Left ventricle myocardium inferior (tissue), 1 donor: ENCODE results near the gene CDYL. TPM values are rescaled to one million over a fixed set of nuclear protein-coding genes. Genes with fewer than 3 reads are reported as not detected.

Experiments used
- DNase-seq: peaks from one replicate; pipeline ENCODE4 v3.0.0-alpha.2; 2020
- H3K27ac ChIP-seq: fragments of 200-600 bp; replicated peaks from 2 replicates; pipeline ENCODE4 v1.8.0; 2021
- H3K27me3 ChIP-seq: fragments of 200-600 bp; 2 replicates; pipeline ENCODE4 v1.8.0; 2021; ENCODE audit warnings: low read depth
- H3K36me3 ChIP-seq: fragments of 200-600 bp; 2 replicates; pipeline ENCODE4 v1.8.0; 2021
- H3K4me1 ChIP-seq: fragments of 200-600 bp; 2 replicates; pipeline ENCODE4 v1.8.0; 2021
- H3K4me3 ChIP-seq: fragments of 200-600 bp; 2 replicates; pipeline ENCODE4 v1.8.0; 2021; ENCODE audit warnings: mild to moderate bottlenecking, moderate library complexity
- H3K9me3 ChIP-seq: fragments of 200-600 bp; replicated peaks from 2 replicates; pipeline ENCODE4 v1.8.0; 2021
- CTCF ChIP-seq: fragments of 200-600 bp; IDR thresholded peaks from 2 replicates; pipeline ENCODE4 v1.8.0; 2021; ENCODE audit warnings: antibody characterized with exemption, mild to moderate bottlenecking, borderline replicate concordance
- intact Hi-C: fragments of 100-400 bp; cut with micrococcal nuclease; formaldehyde crosslinking; loops from one replicate; pipeline ENCODE4 v1.11.0; 2022
- total RNA-seq: library from RNA; stranded (reverse); fragmentation: NEBNext Ultra II Directional; extraction: Animal tissue kit (Norgen Biotek cat#: 25700); gene quantifications from one replicate; pipeline ENCODE4 v1.2.1, GENCODE V29; 2021
- donor health status: DM: no; HTN: yes; CAD: no; lungs with severe emphysema.

CDYL gene
- total RNA-seq, 1 donor from 2014 or later: 27.7 TPM

- H3K9me3 ChIP-seq: peaks cover 6% of the 10 kb centered on the region
- no peak for DNase-seq
- H3K27me3 ChIP-seq: no peaks in the 10 kb centered on the region
- intact Hi-C loops: no loop called here
- no peak overlapping the region for H3K27ac ChIP-seq
- H3K4me1 ChIP-seq: peaks cover 6% of the 10 kb centered on the region
- no peak overlapping the region for H3K4me3 ChIP-seq
- no peak for TF ChIP-seq CTCF
- no peaks in the 10 kb centered on the region for H3K36me3 ChIP-seq
Measured at GRCh38 chr6:4884646-4885340, 108.6 kb downstream of the CDYL start.

GRCh38 chr6:4885341-4885933, 109.2 kb downstream of the CDYL start:
- no peak overlapping the region for H3K4me3 ChIP-seq
- intact Hi-C loops: no loop called here
- no peak for DNase-seq
- no peak for TF ChIP-seq CTCF
- no peaks in the 10 kb centered on the region for H3K36me3 ChIP-seq
- H3K27me3 ChIP-seq: no peaks in the 10 kb centered on the region
- H3K27ac ChIP-seq: no peak overlapping the region
- H3K9me3 ChIP-seq: peaks cover 6% of the 10 kb centered on the region
- H3K4me1 ChIP-seq: peaks cover 13% of the 10 kb centered on the region

- DNase-seq: no peak
- intact Hi-C loops: no loop called here
- Histone ChIP-seq H3K36me3 (peaks cover 20% of the 10 kb centered on the region), H3K27me3 (no peaks in the 10 kb centered on the region), H3K4me1 (peaks cover 17% of the 10 kb centered on the region), H3K4me3 (no peak overlapping the region), H3K27ac (no peak overlapping the region), H3K9me3 (peaks cover 6% of the 10 kb centered on the region)
- TF ChIP-seq CTCF: no peak
Measured at GRCh38 chr6:4888841-4889240, 112.6 kb downstream of the CDYL start.

GRCh38 chr6:4889701-4890100, 113.5 kb downstream of the CDYL start:
- Histone ChIP-seq H3K9me3 (peaks cover 6% of the 10 kb centered on the region), H3K4me1 (peaks cover 17% of the 10 kb centered on the region), H3K27ac (no peak overlapping the region), H3K36me3 (peaks cover 27% of the 10 kb centered on the region), H3K27me3 (no peaks in the 10 kb centered on the region), H3K4me3 (no peak overlapping the region)
- intact Hi-C loops: no loop called here
- TF ChIP-seq CTCF: no peak
- no peak for DNase-seq

GRCh38 chr6:4890191-4890590, 114.0 kb downstream of the CDYL start:
- Histone ChIP-seq H3K4me3 (no peak overlapping the region), H3K36me3 (peaks cover 27% of the 10 kb centered on the region), H3K27ac (no peak overlapping the region), H3K4me1 (peaks cover 17% of the 10 kb centered on the region), H3K9me3 (peaks cover 6% of the 10 kb centered on the region), H3K27me3 (no peaks in the 10 kb centered on the region)
- no peak for TF ChIP-seq CTCF
- intact Hi-C loops: no loop called here
- DNase-seq: no peak
